Uterus (tissue), 4 donors: ENCODE measurements around the gene NEK6. TPM values are rescaled to one million over a fixed set of nuclear protein-coding genes. Genes with fewer than 3 reads are reported as not detected.

Source experiments
- DNase-seq, 2 donors: peaks; one replicate each; pipeline ENCODE4 v3.0.0-alpha.2; 2019 to 2020
- H3K27ac ChIP-seq, 2 donors: fragments of 200-600 bp; sonication (generic); 1 replicate in 1 of 2; 2 replicates in 1 of 2; pipeline ENCODE4 v1.5.1; 2016 to 2018
- H3K27me3 ChIP-seq, 2 donors: fragments of 200-600 bp; sonication (generic); one replicate each; pipeline ENCODE4 v1.5.1; 2018 to 2019; ENCODE audit warnings: control low read depth in 1 of 2
- H3K36me3 ChIP-seq, 2 donors: fragments of 200-600 bp; sonication (generic); one replicate each; pipeline ENCODE4 v1.5.1; 2019; ENCODE audit warnings: control low read depth in 1 of 2
- H3K4me1 ChIP-seq, 2 donors: fragments of 200-600 bp; sonication (generic); one replicate each; pipeline ENCODE4 v1.5.1; 2018 to 2019; ENCODE audit warnings: control low read depth in 1 of 2
- H3K4me3 ChIP-seq, 2 donors: fragments of 200-600 bp; sonication (generic); 1 replicate in 1 of 2; 2 replicates in 1 of 2; pipeline ENCODE4 v1.5.1; 2018 to 2019; ENCODE audit warnings: mild to moderate bottlenecking in 1 of 2
- H3K9me3 ChIP-seq, 2 donors: fragments of 200-600 bp; sonication (generic); one replicate each; pipeline ENCODE4 v1.5.1; 2019; ENCODE audit warnings: control low read depth in 1 of 2
- CTCF ChIP-seq, 4 experiments: fragments of 200-600 bp in 2 of 4; fragments of 450-650 bp in 2 of 4; sonication (generic) in 2 of 4; IDR thresholded peaks; one replicate each; pipeline ENCODE4 v1.5.1; 2016 to 2019; ENCODE audit warnings: antibody characterized with exemption in 4 of 4, mild to moderate bottlenecking in 2 of 4, moderate library complexity in 1 of 4
- POLR2A ChIP-seq, 2 donors: fragments of 450-650 bp; IDR thresholded peaks; one replicate each; pipeline ENCODE4 v1.6.1; 2016; ENCODE audit warnings: antibody characterized with exemption in 2 of 2, mild to moderate bottlenecking in 1 of 2, moderate library complexity in 1 of 2
- intact Hi-C: fragments of 100-400 bp; cut with DNase I; formaldehyde crosslinking; loops from one replicate; pipeline ENCODE4 v1.15.1; 2023; ENCODE audit warnings: low total_unique reads
- total RNA-seq, 4 donors: library from RNA; depleted of rRNA in 3 of 4; stranded (reverse); fragments of >200 nt in 3 of 4; gene quantifications; one replicate each; pipeline versions ENCODE4 v1.1.0 to v1.2.4, GENCODE V29; 2014 to 2023
- donor health status: DM: yes; HTN: yes; CAD: no.

Gene NEK6
- total RNA-seq, 4 donors from 2014 or later, result 6.1 to 38.5 (median 34.7) TPM

- peak overlapping the region in 1 of 2 donors; percentile 35 for H3K4me3 ChIP-seq
- no peaks in the 10 kb centered on the region for H3K27me3 ChIP-seq
- H3K36me3 ChIP-seq, result no peaks in the 10 kb centered on the region
- H3K27ac ChIP-seq, result peak overlapping the region; percentile 53 to 91
- H3K4me1 ChIP-seq, result peaks cover 3 to 15% of the 10 kb centered on the region in 2 donors
- intact Hi-C loops, result no loop called here
- H3K9me3 ChIP-seq, result no peaks in the 10 kb centered on the region
- TF ChIP-seq CTCF (IDR thresholded peaks at IDR 0.05) (no peak), POLR2A (IDR thresholded peaks at IDR 0.05) (no peak)
- DNase-seq, result no peak
These were observed 492 bp upstream of the NEK6 start for GRCh38 chr9:124257070-124257843.

GRCh38 chr9:124258607-124259157, 933 bp downstream of the NEK6 start:
- Histone ChIP-seq H3K27me3 (no peaks in the 10 kb centered on the region), H3K4me3 (peak overlapping the region; percentile 44 to 55), H3K36me3 (no peaks in the 10 kb centered on the region), H3K9me3 (no peaks in the 10 kb centered on the region), H3K27ac (peak overlapping the region; percentile 81 to 91), H3K4me1 (peaks cover 3 to 15% of the 10 kb centered on the region in 2 donors)
- no peak for DNase-seq
- intact Hi-C loops, result no loop called here
- TF ChIP-seq CTCF (IDR thresholded peaks at IDR 0.05), result no peak
- no peak for TF ChIP-seq POLR2A (IDR thresholded peaks at IDR 0.05)

- peak; percentile 83 to 85 for DNase-seq
- Histone ChIP-seq H3K9me3 (no peaks in the 10 kb centered on the region), H3K4me3 (peak overlapping the region; percentile 44 to 55), H3K4me1 (peaks cover 3 to 15% of the 10 kb centered on the region in 2 donors), H3K27me3 (no peaks in the 10 kb centered on the region), H3K36me3 (no peaks in the 10 kb centered on the region), H3K27ac (peak overlapping the region; percentile 81 to 91)
- intact Hi-C loops, result no loop called here
- no peak for TF ChIP-seq POLR2A (IDR thresholded peaks at IDR 0.05)
These were observed 1.5 kb downstream of the NEK6 start for GRCh38 chr9:124259158-124259808.

- intact Hi-C loops, result no loop called here
- Histone ChIP-seq H3K36me3 (no peaks in the 10 kb centered on the region), H3K27me3 (no peaks in the 10 kb centered on the region), H3K4me1 (peaks cover 3 to 15% of the 10 kb centered on the region in 2 donors), H3K9me3 (no peaks in the 10 kb centered on the region), H3K27ac (peak overlapping the region; percentile 52 to 81), H3K4me3 (no peak overlapping the region)
- no peak for TF ChIP-seq CTCF (IDR thresholded peaks at IDR 0.05)
- TF ChIP-seq POLR2A (IDR thresholded peaks at IDR 0.05), result no peak
- no peak for DNase-seq
These were observed 3.2 kb downstream of the NEK6 start for GRCh38 chr9:124260769-124261603.
